Naive thymus-derived CD4-positive, alpha-beta T cell (primary cell): ENCODE measurements around the gene OCIAD1. TPM values are rescaled to one million over a fixed set of nuclear protein-coding genes. Genes with fewer than 3 reads are reported as not detected.
"Not testable (repeated sequence)": the region's sequence is repeated elsewhere in the genome, so short reads cannot be mapped to it uniquely, and the experiment has no call there.

Source experiments
- ATAC-seq: fragments of 150-1000 bp; cut with Tn5 transposase; 2 replicates; pipeline ENCODE4 v1.10.0; 2021; ENCODE audit warnings: mild to moderate bottlenecking, moderate library complexity
- CTCF ChIA-PET: fragments of 350-600 bp; sonication (Branson Sonifier 250); formaldehyde crosslinking; loops from one replicate; lab custom pipeline; 2021; ENCODE audit warnings: antibody characterized with exemption; lab: Charles Lee
- POLR2A ChIA-PET: fragments of 350-600 bp; sonication (Branson Sonifier 250); formaldehyde crosslinking; loops from one replicate; lab custom pipeline; 2021; ENCODE audit warnings: antibody characterized with exemption, inconsistent platforms; lab: Charles Lee
- DNase-seq, 9 donors: peaks; one replicate each; pipeline versions ENCODE4 v3.0.0 to v3.0.0-alpha.2; 2020 to 2022; ENCODE audit warnings: mixed read lengths in 1 of 9
- H3K27ac ChIP-seq: one replicate; pipeline ENCODE4 v1.7.0; 2013; ENCODE audit warnings: mild to moderate bottlenecking, low read depth, low read length, moderate library complexity
- H3K27me3 ChIP-seq, 2 donors: one replicate each; pipeline ENCODE4 v1.7.0; 2013; ENCODE audit warnings: low read length in 2 of 2, mild to moderate bottlenecking in 2 of 2, moderate library complexity in 2 of 2; ENCODE audit not compliant: control insufficient read depth in 2 of 2, insufficient read depth in 2 of 2
- H3K36me3 ChIP-seq, 3 experiments: 1 replicate in 2 of 3; 2 replicates in 1 of 3; pipeline ENCODE4 v1.7.0; 2013; ENCODE audit warnings: low read length in 3 of 3, mild to moderate bottlenecking in 3 of 3, moderate library complexity in 1 of 3; ENCODE audit not compliant: insufficient read depth in 3 of 3, control insufficient read depth in 2 of 3
- H3K4me1 ChIP-seq, 2 donors: one replicate each; pipeline ENCODE4 v1.7.0; 2013; ENCODE audit warnings: low read length in 2 of 2, mild to moderate bottlenecking in 2 of 2, moderate library complexity in 1 of 2; ENCODE audit not compliant: control insufficient read depth in 2 of 2, insufficient read depth in 2 of 2
- H3K4me3 ChIP-seq: 2 replicates; pipeline ENCODE4 v1.7.0; 2013; ENCODE audit warnings: mild to moderate bottlenecking, low read length
- H3K9me3 ChIP-seq, 3 experiments: 1 replicate in 2 of 3; 2 replicates in 1 of 3; pipeline ENCODE4 v1.7.0; 2013; ENCODE audit warnings: low read length in 3 of 3; ENCODE audit not compliant: control insufficient read depth in 2 of 3
- H3K27ac Mint-ChIP-seq, 9 donors: one replicate each; pipeline ENCODE4 v1.8.0; 2020 to 2022; ENCODE audit warnings: mixed read lengths in 9 of 9, mild to moderate bottlenecking in 8 of 9, moderate library complexity in 5 of 9, inconsistent platforms in 2 of 9
- H3K27me3 Mint-ChIP-seq, 5 donors: one replicate each; pipeline ENCODE4 v1.8.0; 2021 to 2022; ENCODE audit warnings: mixed read lengths in 5 of 5, mild to moderate bottlenecking in 1 of 5
- H3K36me3 Mint-ChIP-seq, 5 donors: one replicate each; pipeline ENCODE4 v1.8.0; 2020 to 2022; ENCODE audit warnings: mixed read lengths in 5 of 5, mild to moderate bottlenecking in 3 of 5, inconsistent platforms in 1 of 5
- H3K4me1 Mint-ChIP-seq, 7 donors: one replicate each; pipeline ENCODE4 v1.8.0; 2020 to 2022; ENCODE audit warnings: mixed read lengths in 7 of 7, mild to moderate bottlenecking in 3 of 7, inconsistent platforms in 1 of 7
- H3K4me3 Mint-ChIP-seq, 10 donors: one replicate each; pipeline ENCODE4 v1.8.0; 2020 to 2022; ENCODE audit warnings: mild to moderate bottlenecking in 10 of 10, mixed read lengths in 10 of 10, moderate library complexity in 6 of 10, inconsistent platforms in 2 of 10
- H3K9me3 Mint-ChIP-seq, 11 donors: one replicate each; pipeline ENCODE4 v1.8.0; 2020 to 2022; ENCODE audit warnings: mixed read lengths in 11 of 11, mild to moderate bottlenecking in 4 of 11, inconsistent platforms in 1 of 11, moderate library complexity in 1 of 11
- intact Hi-C, 2 donors: fragments of 100-400 bp; cut with micrococcal nuclease; formaldehyde crosslinking; loops; one replicate each; pipeline ENCODE4 v1.15.1; 2023
- polyA plus RNA-seq, 2 donors: library from polyadenylated mRNA; unstranded; fragments of 300-500 nt; fragmentation: Illumina TruSeq; gene quantifications; one replicate each; pipeline ENCODE4 v1.2.3, GENCODE V29; 2021
- total RNA-seq, 6 experiments: library from RNA in 5 of 6; stranded (reverse) in 5 of 6; gene quantifications; 1 replicate in 5 of 6; 2 replicates in 1 of 6; pipeline ENCODE4 v1.2.3 and lab custom pipeline; 2021 to 2026

The OCIAD1 gene
- total and polyA plus RNA-seq, 7 experiments from 2014 or later = 85.6 to 248 (median 123) TPM

DNA sequence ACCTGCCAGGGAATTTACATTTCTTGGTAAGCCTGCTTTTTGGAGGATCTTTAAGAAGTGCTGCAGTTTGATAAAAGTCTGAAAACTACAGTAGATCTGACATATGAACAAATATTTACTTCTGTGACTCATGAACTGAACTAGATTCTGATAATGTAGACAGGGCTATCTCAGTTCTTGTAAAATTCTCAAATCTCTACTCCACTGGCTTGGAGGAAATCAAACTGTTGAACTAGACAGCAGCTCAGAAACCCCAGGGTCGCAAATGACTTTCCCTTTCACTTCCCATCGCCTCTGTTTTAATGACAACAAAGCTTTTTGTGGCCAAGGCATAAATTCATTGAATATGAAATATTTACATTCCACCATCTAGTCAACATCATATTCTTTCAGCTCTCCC is 15.4 kb upstream of the OCIAD1 start:
- Histone ChIP-seq H3K27ac (no peak overlapping the region), H3K4me1 (no peaks in the 10 kb centered on the region), H3K4me3 (no peak overlapping the region), H3K27me3 (no peaks in the 10 kb centered on the region), H3K9me3 (no peaks in the 10 kb centered on the region), H3K36me3 (no peaks in the 10 kb centered on the region)
- Mint-ChIP-seq H3K27me3 (peaks cover 0 to 17% (median 9%) of the 10 kb centered on the region in 5 donors), H3K4me1 (peaks cover 0 to 11% (median 2%) of the 10 kb centered on the region in 7 donors), H3K36me3 (peaks cover 0 to 7% (median 0%) of the 10 kb centered on the region in 5 donors), H3K27ac (peak overlapping the region in 1 of 9 donors; percentile 0), H3K9me3 (peaks cover 0 to 2% (median 0%) of the 10 kb centered on the region in 11 donors), H3K4me3 (peak overlapping the region in 1 of 10 donors; percentile 29)
- DNase-seq (no peak), ATAC-seq (no peak)
- intact Hi-C loops = no loop called here
- POLR2A ChIA-PET = interaction anchor here (0.6 to 0.7 kb wide), 2 partner anchors 15 to 68 kb away, joined by 3 read pairs; partner anchors contain the start of gene OCIAD1
- CTCF ChIA-PET = no interaction called here

DNA sequence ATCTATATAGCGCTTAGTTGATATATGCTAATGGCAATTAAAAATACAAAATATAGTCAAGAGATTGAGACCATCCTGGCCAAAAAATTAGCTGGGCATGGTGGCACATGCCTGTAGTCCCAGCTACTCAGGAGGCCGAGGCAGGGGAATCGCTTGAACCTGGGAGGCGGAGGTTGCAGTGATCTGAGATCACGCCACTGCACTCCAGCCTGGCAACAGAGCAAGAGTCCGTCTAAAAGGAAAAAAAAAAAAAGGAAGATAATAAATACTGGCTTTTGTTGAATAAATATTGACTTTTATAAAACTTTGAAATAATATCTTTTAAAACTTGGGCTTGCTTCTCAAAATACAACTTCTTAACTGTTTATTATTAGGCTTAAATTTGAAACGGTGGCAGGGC is 14.6 kb upstream of the OCIAD1 start:
- H3K9me3 ChIP-seq, H3K36me3 ChIP-seq, intact Hi-C loops, ATAC-seq, H3K27ac ChIP-seq, H3K27ac Mint-ChIP-seq, DNase-seq, H3K27me3 ChIP-seq, H3K9me3 Mint-ChIP-seq, H3K4me3 ChIP-seq, H3K4me3 Mint-ChIP-seq, H3K36me3 Mint-ChIP-seq, H3K4me1 ChIP-seq: not testable (repeated sequence)
- CTCF ChIA-PET = interaction anchor here (0.6 kb wide), 1 partner anchor 78 kb away, joined by 3 read pairs; no protein-coding TSS in a partner anchor
- POLR2A ChIA-PET = interaction anchor here (1.3 kb wide), 1 partner anchor 14 kb away, joined by 4 read pairs; the partner anchor contains the start of gene OCIAD1
- Mint-ChIP-seq H3K27me3 (peaks cover 0 to 24% (median 7%) of the 10 kb centered on the region in 5 donors), H3K4me1 (peaks cover 0 to 11% (median 2%) of the 10 kb centered on the region in 7 donors)

DNA sequence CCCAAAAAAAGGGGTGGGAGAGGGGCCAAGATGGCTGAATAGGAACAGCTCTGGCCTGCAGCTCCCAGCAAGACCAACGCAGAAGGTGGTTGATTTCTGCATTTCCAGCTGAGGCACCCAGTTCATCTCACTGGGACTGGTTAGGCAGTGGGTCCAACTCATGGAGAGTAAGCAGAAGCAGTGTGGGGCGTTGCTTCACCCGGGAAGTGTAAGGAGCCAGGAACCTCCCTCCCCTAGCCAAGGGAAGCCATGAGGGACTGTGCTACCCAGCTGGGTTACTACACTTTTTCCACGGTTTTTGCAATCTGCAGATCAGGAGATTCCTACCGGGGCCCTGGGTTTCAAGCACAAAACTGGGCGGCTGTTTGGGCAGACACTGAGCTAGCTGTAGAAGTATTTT is 13.9 kb upstream of the OCIAD1 start:
- intact Hi-C loops = no loop called here
- POLR2A ChIA-PET = interaction anchor here (1.3 kb wide), 1 partner anchor 14 kb away, joined by 4 read pairs; the partner anchor contains the start of gene OCIAD1
- Histone ChIP-seq H3K27ac (no peak overlapping the region), H3K27me3 (no peaks in the 10 kb centered on the region), H3K36me3 (no peaks in the 10 kb centered on the region), H3K4me3 (no peak overlapping the region), H3K4me1 (no peaks in the 10 kb centered on the region), H3K9me3 (no peaks in the 10 kb centered on the region)
- peaks cover 0 to 5% (median 0%) of the 10 kb centered on the region in 11 donors for H3K9me3 Mint-ChIP-seq
- H3K36me3 Mint-ChIP-seq = peaks cover 0 to 3% (median 0%) of the 10 kb centered on the region in 5 donors
- no peak for ATAC-seq
- peaks cover 0 to 8% (median 2%) of the 10 kb centered on the region in 7 donors for H3K4me1 Mint-ChIP-seq
- H3K4me3 Mint-ChIP-seq = no peak overlapping the region
- peaks cover 0 to 30% (median 4%) of the 10 kb centered on the region in 5 donors for H3K27me3 Mint-ChIP-seq
- CTCF ChIA-PET = no interaction called here
- DNase-seq = no peak
- H3K27ac Mint-ChIP-seq = no peak overlapping the region

DNA sequence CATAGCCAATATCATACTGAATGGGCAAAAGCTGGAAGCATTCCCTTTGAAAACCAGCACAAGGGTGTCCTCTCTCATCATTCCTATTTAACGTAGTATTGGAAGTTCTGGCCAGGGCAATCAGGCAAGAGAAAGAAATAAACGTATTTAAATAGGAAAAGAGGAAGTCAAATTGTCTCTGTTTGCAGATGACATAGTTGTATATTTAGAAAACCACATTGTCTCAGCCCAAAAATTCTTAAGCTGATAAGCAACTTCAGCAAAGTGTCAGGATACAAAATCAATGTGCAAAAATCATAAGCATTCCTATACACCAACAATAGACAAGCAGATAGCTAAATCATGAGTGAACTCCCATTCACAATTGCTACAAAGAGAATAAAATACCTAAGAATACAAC is 9.5 kb upstream of the OCIAD1 start:
- H3K4me1 Mint-ChIP-seq, intact Hi-C loops, H3K4me3 ChIP-seq, H3K9me3 Mint-ChIP-seq, H3K36me3 ChIP-seq, ATAC-seq, H3K27me3 ChIP-seq, H3K27ac Mint-ChIP-seq, H3K4me3 Mint-ChIP-seq, POLR2A ChIA-PET, H3K9me3 ChIP-seq, H3K36me3 Mint-ChIP-seq, H3K4me1 ChIP-seq, H3K27ac ChIP-seq, CTCF ChIA-PET, DNase-seq: not testable (repeated sequence)
- H3K27me3 Mint-ChIP-seq = peaks cover 0 to 42% (median 0%) of the 10 kb centered on the region in 5 donors

DNA sequence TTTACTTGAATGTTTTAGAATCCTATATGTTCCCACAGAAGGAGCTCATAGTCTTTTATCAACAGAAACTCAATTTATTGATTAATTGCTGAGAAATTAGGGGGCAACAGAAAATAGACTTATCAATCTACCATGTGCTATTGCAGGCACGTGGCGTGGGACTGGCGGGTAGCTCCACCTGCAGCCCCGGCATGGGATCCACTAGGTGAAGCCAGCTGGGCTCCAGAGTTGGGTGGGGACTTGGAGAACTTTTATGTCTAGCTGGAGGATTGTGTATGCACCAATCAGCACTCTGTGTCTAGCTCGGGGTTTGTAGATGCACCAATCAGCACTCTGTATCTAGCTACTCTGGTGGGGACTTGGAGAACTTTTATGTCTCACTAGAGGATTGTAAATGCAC is 3.3 kb upstream of the OCIAD1 start:
- Histone ChIP-seq H3K9me3 (no peaks in the 10 kb centered on the region), H3K4me1 (peaks cover 7 to 10% of the 10 kb centered on the region in 2 donors), H3K4me3 (no peak overlapping the region), H3K27me3 (no peaks in the 10 kb centered on the region), H3K27ac (no peak overlapping the region), H3K36me3 (no peaks in the 10 kb centered on the region)
- no peak overlapping the region for H3K4me3 Mint-ChIP-seq
- H3K27me3 Mint-ChIP-seq = peaks cover 0 to 5% (median 4%) of the 10 kb centered on the region in 5 donors
- H3K9me3 Mint-ChIP-seq = peaks cover 0 to 15% (median 0%) of the 10 kb centered on the region in 11 donors
- H3K36me3 Mint-ChIP-seq = peaks cover 0 to 7% (median 0%) of the 10 kb centered on the region in 5 donors
- ATAC-seq (no peak), DNase-seq (no peak)
- POLR2A ChIA-PET = interaction anchor here (0.6 to 1.8 kb wide), 2 partner anchors 25 to 47 kb away, joined by 3 to 4 read pairs; partner anchors contain the start of gene FRYL
- peaks cover 9 to 32% (median 29%) of the 10 kb centered on the region in 7 donors for H3K4me1 Mint-ChIP-seq
- CTCF ChIA-PET = interaction anchor here (0.6 kb wide), 1 partner anchor 44 kb away, joined by 3 read pairs; no protein-coding TSS in a partner anchor
- intact Hi-C loops = no loop called here
- no peak overlapping the region for H3K27ac Mint-ChIP-seq

DNA sequence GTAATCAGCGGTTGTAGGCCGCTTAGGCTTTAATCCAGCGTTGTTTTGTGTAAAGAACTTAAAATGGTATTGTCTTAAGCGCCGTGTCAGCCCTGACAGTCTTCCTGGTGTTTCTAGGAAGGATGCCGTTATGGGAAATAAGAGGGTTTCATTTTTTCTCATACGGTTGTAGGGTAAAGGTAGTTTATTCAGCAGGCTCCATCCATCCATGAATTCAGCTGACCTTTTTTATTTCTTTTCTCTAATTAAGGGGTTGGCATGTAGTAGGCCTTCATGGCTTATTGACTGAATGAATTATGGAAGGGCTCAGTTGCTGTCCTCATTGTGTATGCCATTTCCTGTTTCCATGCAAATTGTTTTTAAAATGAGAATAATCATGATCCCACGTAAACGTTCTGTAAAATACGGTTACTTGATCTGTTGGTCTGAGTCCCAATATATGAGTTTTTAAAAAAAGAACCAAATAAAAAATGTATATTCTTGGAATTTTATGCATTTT is 693 bp downstream of the OCIAD1 start:
- Histone ChIP-seq H3K36me3 (peaks cover 0 to 23% (median 14%) of the 10 kb centered on the region in 3 experiments), H3K27me3 (no peaks in the 10 kb centered on the region), H3K4me3 (peak overlapping the region; percentile 98), H3K9me3 (no peaks in the 10 kb centered on the region), H3K27ac (peak overlapping the region; percentile 91), H3K4me1 (peaks cover 10 to 12% of the 10 kb centered on the region in 2 donors)
- POLR2A ChIA-PET = interaction anchor here (1.3 to 2.7 kb wide), 2 partner anchors 51 to 75 kb away, joined by 6 to 23 read pairs; partner anchors contain the start of genes FRYL and OCIAD2
- H3K27ac Mint-ChIP-seq = peak overlapping the region; percentile 98 to 100 (median 100)
- ATAC-seq = no peak
- peaks cover 0 to 4% (median 3%) of the 10 kb centered on the region in 5 donors for H3K27me3 Mint-ChIP-seq
- H3K4me1 Mint-ChIP-seq = peaks cover 15 to 50% (median 42%) of the 10 kb centered on the region in 7 donors
- DNase-seq = no peak
- peaks cover 7 to 22% (median 10%) of the 10 kb centered on the region in 5 donors for H3K36me3 Mint-ChIP-seq
- H3K4me3 Mint-ChIP-seq = peak overlapping the region; percentile 96 to 100 (median 100)
- intact Hi-C loops = loop anchor here (1.0 to 10.0 kb wide), 12 partner anchors 51 to 1369 kb away; partner anchors contain the start of genes FRYL (in 2 of the 2), NFXL1 (in 2 of the 2), OCIAD2 (in 2 of the 2) and SLAIN2 (in 2 of the 2)
- CTCF ChIA-PET = no interaction called here
- H3K9me3 Mint-ChIP-seq = peaks cover 0 to 13% (median 0%) of the 10 kb centered on the region in 11 donors
